LNCaP clone FGC (cell line): ENCODE results near the gene SH2D3C.

ENCODE experiments used
- DNase-seq: peaks from one replicate; pipeline ENCODE4 v3.0.0-alpha.2; 2011; ENCODE audit warnings: low read depth
- H3K4me3 ChIP-seq: 2 replicates; pipeline ENCODE4 v1.5.1; 2011; ENCODE audit warnings: mild to moderate bottlenecking, low read depth, low read length, control low read depth
- TF ChIP-seq, protein P1 (sequence below): IDR thresholded peaks from 2 replicates; pipeline ENCODE4 v1.5.1; 2012; ENCODE audit warnings: mild to moderate bottlenecking; ENCODE audit not compliant: control insufficient read depth, insufficient read depth; ENCODE audit errors: extremely low read depth

The SH2D3C gene

GRCh38 chr9:127796225-127796813 is 17.9 kb upstream of the SH2D3C start:
- TF ChIP-seq, protein P1, sequence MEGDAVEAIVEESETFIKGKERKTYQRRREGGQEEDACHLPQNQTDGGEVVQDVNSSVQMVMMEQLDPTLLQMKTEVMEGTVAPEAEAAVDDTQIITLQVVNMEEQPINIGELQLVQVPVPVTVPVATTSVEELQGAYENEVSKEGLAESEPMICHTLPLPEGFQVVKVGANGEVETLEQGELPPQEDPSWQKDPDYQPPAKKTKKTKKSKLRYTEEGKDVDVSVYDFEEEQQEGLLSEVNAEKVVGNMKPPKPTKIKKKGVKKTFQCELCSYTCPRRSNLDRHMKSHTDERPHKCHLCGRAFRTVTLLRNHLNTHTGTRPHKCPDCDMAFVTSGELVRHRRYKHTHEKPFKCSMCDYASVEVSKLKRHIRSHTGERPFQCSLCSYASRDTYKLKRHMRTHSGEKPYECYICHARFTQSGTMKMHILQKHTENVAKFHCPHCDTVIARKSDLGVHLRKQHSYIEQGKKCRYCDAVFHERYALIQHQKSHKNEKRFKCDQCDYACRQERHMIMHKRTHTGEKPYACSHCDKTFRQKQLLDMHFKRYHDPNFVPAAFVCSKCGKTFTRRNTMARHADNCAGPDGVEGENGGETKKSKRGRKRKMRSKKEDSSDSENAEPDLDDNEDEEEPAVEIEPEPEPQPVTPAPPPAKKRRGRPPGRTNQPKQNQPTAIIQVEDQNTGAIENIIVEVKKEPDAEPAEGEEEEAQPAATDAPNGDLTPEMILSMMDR: no peak
- no peak for DNase-seq
- H3K4me3 ChIP-seq: no peak overlapping the region

DNA sequence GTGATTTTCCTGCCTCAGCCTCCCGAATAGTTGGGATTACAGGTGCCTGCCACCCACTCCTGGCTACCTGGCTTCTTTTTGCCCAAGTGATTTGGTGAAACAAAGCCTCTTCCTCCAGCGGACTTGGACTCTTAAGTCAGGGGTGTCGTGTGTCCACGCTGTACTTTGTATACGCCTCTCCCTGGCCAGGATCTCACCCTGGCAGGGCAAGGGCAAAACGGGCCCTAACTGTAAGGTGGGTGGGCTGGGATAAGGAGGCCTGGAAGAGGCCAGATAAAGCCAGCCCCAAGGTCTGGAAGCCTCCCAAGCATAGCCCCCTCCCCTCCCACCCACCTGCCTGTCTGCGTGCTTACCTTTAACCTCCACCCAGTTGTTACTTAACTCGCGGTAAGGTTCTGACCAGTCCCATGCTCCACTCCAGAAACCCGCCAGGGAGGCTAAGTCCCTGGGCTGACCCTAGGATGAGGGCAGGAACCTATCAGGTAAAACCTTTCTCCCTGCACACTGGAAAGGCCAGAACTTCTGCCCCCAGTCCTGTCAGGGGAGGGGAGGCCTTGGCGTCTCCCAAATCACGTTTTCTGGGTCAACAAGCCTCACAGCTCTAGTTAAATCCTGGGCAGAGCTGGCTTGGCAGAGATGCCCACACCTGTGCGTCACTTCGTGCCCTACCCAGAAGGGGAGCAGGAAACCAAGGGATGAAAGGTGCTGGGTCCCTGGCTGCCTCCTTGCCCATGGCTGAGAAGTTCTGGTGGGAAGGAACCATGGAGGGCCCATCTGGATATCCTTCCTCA is 15.7 kb upstream of the SH2D3C start:
- no peak for DNase-seq
- TF ChIP-seq, protein P1: no peak
- H3K4me3 ChIP-seq: no peak overlapping the region

GRCh38 chr9:127793093-127793708 is 14.7 kb upstream of the SH2D3C start:
- TF ChIP-seq, protein P1: no peak
- H3K4me3 ChIP-seq: no peak overlapping the region
- no peak for DNase-seq

GRCh38 chr9:127792417-127793031 is 14.1 kb upstream of the SH2D3C start:
- DNase-seq: no peak
- H3K4me3 ChIP-seq: no peak overlapping the region
- TF ChIP-seq, protein P1: no peak

DNA sequence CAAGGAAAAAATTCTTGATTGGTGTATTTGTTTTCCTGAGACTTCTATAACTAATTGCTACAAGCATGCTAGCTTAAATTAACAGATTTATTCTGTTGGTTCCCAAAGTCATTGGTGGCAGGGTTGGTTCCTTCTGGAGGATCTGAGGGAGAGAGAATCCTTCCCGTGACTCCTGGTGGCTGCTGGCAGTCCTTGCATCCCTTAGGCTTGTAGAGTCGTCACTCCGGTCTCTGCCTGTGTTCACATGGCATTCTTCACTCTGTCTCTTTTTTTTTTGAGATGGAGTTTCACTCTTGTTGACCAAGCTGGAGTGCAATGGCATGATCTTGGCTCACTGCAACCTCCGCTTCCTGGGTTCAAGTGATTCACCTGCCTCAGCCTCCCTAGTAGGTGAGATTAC is 12.6 kb upstream of the SH2D3C start:
- TF ChIP-seq, protein P1: no peak
- H3K4me3 ChIP-seq: no peak overlapping the region
- no peak for DNase-seq

DNA sequence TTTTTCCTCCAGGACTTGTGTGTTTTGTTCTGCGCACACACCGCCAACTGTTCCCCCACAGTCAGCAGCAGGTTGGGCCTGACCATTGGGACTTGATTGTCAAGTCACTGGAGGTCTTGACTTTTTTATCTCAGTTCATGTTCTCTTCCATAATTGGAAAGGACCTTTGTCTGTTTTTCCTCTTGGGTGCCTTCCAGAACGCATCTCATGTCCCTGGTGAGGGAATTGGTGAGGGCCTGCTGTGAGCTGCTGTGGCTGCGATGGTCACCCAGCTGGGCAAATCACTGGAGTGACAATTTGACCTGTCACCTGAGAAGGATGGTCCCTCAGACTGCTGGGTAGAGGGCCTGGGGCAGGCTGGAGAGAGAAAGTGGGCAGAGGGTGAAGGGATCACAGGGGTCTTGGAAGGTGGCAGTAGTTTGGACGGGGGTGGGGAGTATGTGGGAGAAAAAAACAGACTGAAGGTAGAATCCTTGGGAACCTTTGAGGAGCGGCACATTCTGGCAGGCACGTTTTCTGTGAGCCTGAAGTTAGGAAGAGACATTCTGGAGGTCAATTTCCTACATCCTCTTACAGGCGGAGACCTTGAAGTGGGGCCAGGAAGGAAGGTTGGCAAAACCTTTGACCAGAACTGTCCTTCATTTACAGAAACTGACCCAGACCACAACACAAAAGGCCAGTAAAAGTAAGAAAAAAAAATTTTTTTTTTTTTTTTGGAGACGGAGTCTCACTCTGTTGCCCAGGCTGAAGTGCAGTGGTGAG is 11.8 kb upstream of the SH2D3C start:
- no peak overlapping the region for H3K4me3 ChIP-seq
- DNase-seq: no peak
- TF ChIP-seq, protein P1: no peak
